D721Med (cell line): ENCODE data around the gene SPTBN1.

Experiments
- DNase-seq: peaks from one replicate; pipeline ENCODE4 v3.0.0; 2011; ENCODE audit warnings: low spot score; ENCODE audit not compliant: insufficient read length
- FAIRE-seq: peaks from 2 replicates; lab custom pipeline; 2011; peaks lifted over from hg19 to GRCh38; lab: Jason Lieb, UNC
- CTCF ChIP-seq: IDR thresholded peaks from 2 replicates; pipeline ENCODE4 v1.5.1; 2012; ENCODE audit warnings: mild to moderate bottlenecking, control low read depth; ENCODE audit not compliant: insufficient read depth; ENCODE audit errors: missing control alignments

Gene SPTBN1

GRCh38 chr2:54634564-54635511 lies 178.7 kb downstream of the SPTBN1 start:
- TF ChIP-seq CTCF = no peak
- no peak for DNase-seq
- no peak for FAIRE-seq

GRCh38 chr2:54635554-54636152 lies 179.5 kb downstream of the SPTBN1 start:
- DNase-seq = no peak
- no peak for FAIRE-seq

GRCh38 chr2:54636415-54637139 lies 180.4 kb downstream of the SPTBN1 start:
- no peak for TF ChIP-seq CTCF
- DNase-seq (no peak), FAIRE-seq (no peak)

More at GRCh38 chr2:54635554-54636152, 179.5 kb downstream of the SPTBN1 start:
- TF ChIP-seq CTCF = no peak

- no peak for TF ChIP-seq CTCF
- DNase-seq = no peak
- FAIRE-seq = no peak
Measured at GRCh38 chr2:54638103-54638502, 182.0 kb downstream of the SPTBN1 start.

- no peak for TF ChIP-seq CTCF
- DNase-seq (peak; percentile 35), FAIRE-seq (peak; percentile 88)
Measured at GRCh38 chr2:54638774-54639187, 182.7 kb downstream of the SPTBN1 start.

GRCh38 chr2:54639609-54640008 lies 183.5 kb downstream of the SPTBN1 start:
- DNase-seq (no peak), FAIRE-seq (no peak)
- TF ChIP-seq CTCF = no peak
